AG04450 (cell line): ENCODE data around the gene TREML2. TPM values are rescaled to one million over a fixed set of nuclear protein-coding genes. Genes with fewer than 3 reads are reported as not detected.
"Not testable (repeated sequence)": the region's sequence is repeated elsewhere in the genome, so short reads cannot be mapped to it uniquely, and the experiment has no call there.

ENCODE experiments used
- CTCF ChIA-PET: fragments of 300-600, 350-600 bp; formaldehyde crosslinking; extraction: SDS; loops from one replicate; lab custom pipeline; 2022; ENCODE audit warnings: antibody characterized with exemption, inconsistent platforms; lab: Charles Lee
- POLR2A ChIA-PET: fragments of 350-600 bp; formaldehyde crosslinking; extraction: SDS; loops from one replicate; lab custom pipeline; 2021; ENCODE audit warnings: antibody characterized with exemption, inconsistent platforms; lab: Yijun Ruan, JAX
- DNase-seq: peaks from one replicate; pipeline ENCODE4 v3.0.0-alpha.2; 2011; ENCODE audit warnings: low read depth, low spot score
- H3K27ac ChIP-seq: one replicate; pipeline ENCODE4 v1.5.1; 2012; ENCODE audit warnings: low read depth, low read length, control low read depth
- H3K27me3 ChIP-seq: one replicate; pipeline ENCODE4 v1.6.0; 2012; ENCODE audit warnings: low read length; ENCODE audit not compliant: control insufficient read depth, insufficient read depth
- H3K4me3 ChIP-seq: 2 replicates; pipeline ENCODE4 v1.5.1; 2011; ENCODE audit warnings: mild to moderate bottlenecking, low read depth, low read length, control low read depth
- H3K9me3 ChIP-seq: 2 replicates; pipeline ENCODE4 v1.5.1; 2012; ENCODE audit warnings: low read length; ENCODE audit not compliant: control insufficient read depth, insufficient read depth
- CTCF ChIP-seq: IDR thresholded peaks from 2 replicates; pipeline ENCODE4 v1.5.1; 2011; ENCODE audit warnings: low read depth, low read length, control low read depth, inconsistent platforms
- polyA minus RNA-seq: library from RNA; depleted of rRNA, polyadenylated mRNA; stranded (reverse); fragments of >200 nt; gene quantifications from 2 replicates; pipeline ENCODE4 v1.2.3, GENCODE V29; 2011; rRNA and poly(A)+ RNA removed
- polyA plus RNA-seq: library from polyadenylated mRNA; depleted of rRNA; stranded (reverse); fragments of >200 nt; gene quantifications from 2 replicates; pipeline ENCODE4 v1.2.3, GENCODE V29; 2011; rRNA removed

Gene TREML2
- polyA plus RNA-seq (not detected in 2 replicates), polyA minus RNA-seq (not detected in 2 replicates)

- ChIA-PET POLR2A (no interaction called here), CTCF (interaction anchor here (1.4 kb wide), 1 partner anchor 19 kb away, joined by 5 read pairs; no protein-coding TSS in a partner anchor)
- no peak for TF ChIP-seq CTCF
- no peak for DNase-seq
- Histone ChIP-seq H3K9me3 (no peaks in the 10 kb centered on the region; the same call in 1 of the 2 replicates), H3K4me3 (no peak within 1 kb of the TSS), H3K27ac (no peak within 1 kb of the TSS), H3K27me3 (no peaks in the 10 kb centered on the region)
Observed at GRCh38 chr6:41200901-41201763, at the start of gene TREML2. Gene TREML2, minus strand, starts transcription at chr6:41201149. Its CDS starts 141 bp downstream, at chr6:41201008.

DNA sequence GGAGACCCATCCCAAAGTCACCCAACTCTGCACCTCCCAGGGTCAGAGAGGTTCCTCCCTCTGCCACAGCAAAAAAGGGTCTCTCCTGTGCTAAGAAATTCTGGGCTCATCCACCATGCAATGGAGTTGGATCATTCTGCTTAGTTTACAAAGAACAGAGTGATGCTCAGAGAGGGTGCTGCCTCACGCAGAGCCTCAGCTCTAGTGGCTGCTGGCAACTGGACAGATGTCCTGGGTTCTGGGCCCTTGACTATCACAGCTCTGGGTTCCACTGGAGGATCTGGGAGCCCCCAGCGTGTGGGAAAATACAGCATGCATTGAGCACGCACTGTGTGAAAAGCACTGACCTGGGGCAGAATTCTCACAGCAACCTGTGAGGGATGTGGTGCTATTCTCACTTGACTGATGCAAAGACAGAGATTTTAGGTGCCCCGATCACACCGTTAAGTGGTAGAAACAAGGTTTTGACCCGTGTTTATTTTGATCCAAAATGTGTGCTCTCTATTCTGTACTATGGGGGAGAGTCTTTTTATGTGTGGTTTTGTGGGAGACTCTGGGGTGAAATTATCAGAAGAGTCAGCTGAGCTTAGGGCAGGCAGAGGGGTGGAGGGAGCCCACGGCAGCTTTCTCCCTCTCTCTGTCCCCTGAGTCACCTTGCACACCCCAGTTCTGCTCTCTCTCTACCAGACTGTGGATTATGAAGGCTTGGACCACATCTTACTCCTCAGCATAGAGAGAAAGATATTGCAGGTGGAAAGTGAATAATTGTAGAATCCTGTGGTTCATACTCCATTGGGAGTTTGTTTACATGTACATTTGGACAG is 47.1 kb upstream of the TREML2 start:
- no peak for TF ChIP-seq CTCF
- H3K4me3 ChIP-seq: no peak overlapping the region
- no peak for DNase-seq
- no peaks in the 10 kb centered on the region for H3K9me3 ChIP-seq
- CTCF ChIA-PET: interaction anchor here (0.5 kb wide), 1 partner anchor 59 kb away, joined by 4 read pairs; no protein-coding TSS in a partner anchor
- POLR2A ChIA-PET: no interaction called here
- H3K27ac ChIP-seq: no peak overlapping the region
- peaks cover under 1% of the 10 kb centered on the region for H3K27me3 ChIP-seq

- ChIA-PET CTCF (no interaction called here), POLR2A (no interaction called here)
- Histone ChIP-seq H3K9me3 (no peaks in the 10 kb centered on the region), H3K27me3 (peaks cover 4% of the 10 kb centered on the region), H3K4me3 (no peak overlapping the region), H3K27ac (no peak overlapping the region)
- TF ChIP-seq CTCF: no peak
- DNase-seq: no peak
Observed at GRCh38 chr6:41247288-41247865, 46.4 kb upstream of the TREML2 start.

DNA sequence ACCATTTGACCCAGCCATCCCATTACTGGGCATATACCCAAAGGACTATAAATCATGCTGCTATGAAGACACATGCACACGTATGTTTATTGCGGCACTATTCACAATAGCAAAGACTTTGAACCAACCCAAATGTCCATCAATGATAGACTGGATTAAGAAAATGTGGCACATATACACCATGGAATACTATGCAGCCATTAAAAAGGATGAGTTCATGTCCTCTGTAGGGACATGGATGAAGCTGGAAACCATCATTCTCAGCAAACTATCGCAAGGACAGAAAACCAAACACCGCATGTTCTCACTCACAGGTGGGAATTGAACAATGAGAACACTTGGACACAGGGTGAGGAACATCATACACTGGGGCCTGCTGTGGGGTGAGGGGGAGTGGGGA is 45.6 kb upstream of the TREML2 start:
- POLR2A ChIA-PET: not testable (repeated sequence)

DNA sequence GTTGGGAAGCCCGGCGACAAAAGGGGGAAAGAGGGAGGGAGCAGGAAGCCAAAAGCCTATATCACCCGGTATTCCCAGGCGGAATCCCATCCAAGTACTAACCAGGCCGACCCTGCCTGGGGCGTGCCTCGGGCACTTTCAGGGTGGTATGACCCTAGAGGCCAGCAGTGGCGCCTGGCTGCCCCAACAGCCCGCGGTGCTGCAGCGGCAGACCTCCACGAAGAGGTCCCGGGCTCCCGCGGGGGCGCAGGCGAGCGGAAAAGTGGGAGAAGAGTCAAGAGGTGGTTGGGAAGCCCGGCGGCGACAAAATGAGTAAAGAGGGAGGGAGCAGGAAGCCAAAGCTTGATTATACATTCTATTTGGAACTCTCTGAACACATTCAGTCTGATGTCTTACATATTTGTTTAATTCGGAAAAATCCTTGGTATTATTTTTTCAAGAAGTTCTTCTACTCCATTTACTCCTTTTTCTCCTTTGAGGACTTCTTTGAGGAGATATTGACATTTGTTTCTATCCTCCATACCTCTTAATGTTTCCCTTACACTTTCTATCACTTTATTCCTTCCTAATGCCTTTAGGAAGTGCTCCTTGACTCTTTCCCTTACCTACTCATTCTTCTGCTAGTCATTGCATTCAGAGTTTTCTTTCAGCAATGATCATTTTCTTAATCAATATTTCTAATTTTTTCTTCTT is 38.7 kb upstream of the TREML2 start:
- no peak for DNase-seq
- POLR2A ChIA-PET: no interaction called here
- Histone ChIP-seq H3K27ac (no peak overlapping the region), H3K4me3 (no peak overlapping the region), H3K9me3 (no peaks in the 10 kb centered on the region; the same call in 1 of the 2 replicates), H3K27me3 (peaks cover 24% of the 10 kb centered on the region)
- CTCF ChIA-PET: interaction anchor here (1.5 kb wide), 1 partner anchor 129 kb away, joined by 4 read pairs; no protein-coding TSS in a partner anchor
- no peak for TF ChIP-seq CTCF

More for the DNA sequence above, 45.6 kb upstream of the TREML2 start:
- CTCF ChIA-PET, H3K27me3 ChIP-seq, H3K27ac ChIP-seq, DNase-seq, H3K9me3 ChIP-seq, H3K4me3 ChIP-seq: not testable (repeated sequence)
